Lung (tissue), 16 donors: Measurements from ENCODE around the gene KIAA0408. TPM values are rescaled to one million over a fixed set of nuclear protein-coding genes. Genes with fewer than 3 reads are reported as not detected.
A peak's percentile ranks its signal among the peaks of the same experiment; 100 is the strongest.

ENCODE experiments used
- ATAC-seq: fragments of 200-7000 bp; cut with Tn5 transposase; one replicate; pipeline ENCODE4 v1.9.1; 2020; ENCODE audit warnings: moderate number of reproducible peaks; ENCODE audit not compliant: insufficient read depth, low FRiP score
- DNase-seq, 3 donors: peaks; one replicate each; pipeline ENCODE4 v3.0.0-alpha.2; 2013 to 2017
- H3K27ac ChIP-seq, 2 donors: one replicate each; pipeline ENCODE4 v1.5.1; 2013; ENCODE audit warnings: mild to moderate bottlenecking in 2 of 2, moderate library complexity in 2 of 2, control low read depth in 1 of 2, inconsistent platforms in 1 of 2, low read depth in 1 of 2, low read length in 1 of 2
- H3K27me3 ChIP-seq, 3 donors: one replicate each; pipeline ENCODE4 v1.5.1; 2013; ENCODE audit warnings: low read length in 2 of 3; ENCODE audit not compliant: control insufficient read depth in 3 of 3, insufficient read depth in 3 of 3
- H3K36me3 ChIP-seq, 4 donors: one replicate each; pipeline ENCODE4 v1.5.1; 2013; ENCODE audit warnings: low read length in 4 of 4, mild to moderate bottlenecking in 1 of 4, moderate library complexity in 1 of 4; ENCODE audit not compliant: control insufficient read depth in 4 of 4, insufficient read depth in 4 of 4
- H3K4me1 ChIP-seq, 5 donors: one replicate each; pipeline ENCODE4 v1.5.1; 2013; ENCODE audit warnings: low read length in 5 of 5, mild to moderate bottlenecking in 2 of 5, moderate library complexity in 1 of 5; ENCODE audit not compliant: control insufficient read depth in 5 of 5, insufficient read depth in 5 of 5
- H3K4me3 ChIP-seq: one replicate; pipeline ENCODE4 v1.5.1; 2013; ENCODE audit warnings: mild to moderate bottlenecking, control low read depth, moderate library complexity
- H3K9ac ChIP-seq, 2 donors: one replicate each; pipeline ENCODE4 v1.5.1; 2013; ENCODE audit warnings: low read length in 2 of 2, control low read depth in 1 of 2; ENCODE audit not compliant: insufficient read depth in 1 of 2
- H3K9me3 ChIP-seq, 4 donors: one replicate each; pipeline ENCODE4 v1.5.1; 2013; ENCODE audit warnings: low read length in 3 of 4, mild to moderate bottlenecking in 1 of 4, moderate library complexity in 1 of 4; ENCODE audit not compliant: control insufficient read depth in 4 of 4, insufficient read depth in 3 of 4
- WGBS, 2 donors: extraction: QIAGEN DNeasy Blood & Tissue Kit; methylation state at CpG; one replicate each; pipeline ENCODE4 v1.1.7; 2013; 5-methylcytosine and 5-hydroxymethylcytosine counted together
- long read RNA-seq, 5 donors: transcript quantifications; one replicate each; lab custom pipeline, GENCODE V29; 2026
- polyA plus RNA-seq, 2 donors: library from polyadenylated mRNA; stranded (reverse); fragments of 200-250 nt; gene quantifications; one replicate each; pipeline ENCODE4 v1.2.1, GENCODE V29; 2013
- total RNA-seq, 2 donors: library from RNA; depleted of rRNA in 1 of 2; stranded (reverse); fragments of >200 nt in 1 of 2; gene quantifications; one replicate each; pipeline ENCODE4 v1.2.1, GENCODE V29; 2014 to 2021
- TF ChIP-seq, protein P1 (sequence below): IDR thresholded peaks from 2 replicates; pipeline ENCODE4 v1.5.1; 2012; ENCODE audit warnings: mild to moderate bottlenecking; ENCODE audit errors: control extremely low read depth, extremely low read depth
- donor health status: control.
- donor health status: control.
- donor health status: Bipolar disorder and iron deficiency.
- donor health status: healthy.
- donor health status: DM: yes; HTN: yes; CAD: no.

Gene KIAA0408
- total RNA-seq, result 10 to 100 TPM; 28.7 to 73.0 TPM
- polyA plus RNA-seq, result 10 to 100 TPM in 1 of 2 donors, 1 to 10 TPM in 1; 2.9 to 13.0 TPM
- long read RNA-seq, donor 1, partial matches to known transcripts, result 0 of 4 reads
- long read RNA-seq, donor 1, other reads (novel, unspliced or antisense), result 0 of 4 reads
- long read RNA-seq, donor 2, result 0 reads
- long read RNA-seq, donor 3, partial matches to known transcripts, result 0 of 1 reads
- long read RNA-seq, donor 3, other reads (novel, unspliced or antisense), result 0 of 1 reads
- long read RNA-seq, donor 4, result 0 reads
- long read RNA-seq, donor 5, transcript KIAA0408-204 (6 exons, 3,284 nt), result major isoform, 5 of 7 reads
- long read RNA-seq, donor 5, partial matches to known transcripts, result 0 of 7 reads
- long read RNA-seq, donor 5, other reads (novel, unspliced or antisense), result 0 of 7 reads

DNA sequence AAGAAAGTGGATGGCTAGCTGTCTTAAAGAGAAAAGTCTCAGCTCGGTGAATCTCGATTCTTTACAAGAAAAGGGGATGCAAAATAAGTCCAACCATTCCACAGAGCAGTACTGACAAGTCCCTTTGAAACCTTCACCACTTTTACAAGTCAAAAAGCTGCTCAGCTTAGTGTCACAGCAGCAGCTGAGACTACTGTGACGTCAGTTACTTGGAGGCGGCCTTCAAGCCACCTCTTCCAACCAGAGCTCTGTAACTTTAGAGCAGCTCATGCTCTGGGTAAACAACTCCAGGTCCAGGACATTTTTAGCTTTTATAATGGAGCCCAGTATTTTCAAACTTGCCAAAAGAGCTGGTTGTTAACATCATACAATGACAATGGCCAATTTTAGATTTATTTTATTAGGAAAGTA, at the start of gene KIAA0408:
Gene KIAA0408 (minus strand): TSS at position 159 of the 411 bp plus-strand sequence. CDS start 5,408 bp downstream, outside the sequence.
- Histone ChIP-seq H3K9me3 (no peaks in the 10 kb centered on the region), H3K4me1 (peaks cover 0 to 65% (median 4%) of the 10 kb centered on the region in 5 donors), H3K27me3 (no peaks in the 10 kb centered on the region), H3K9ac (peak within 1 kb of the TSS in 1 of 2 donors; percentile 99), H3K27ac (peak within 1 kb of the TSS in 1 of 2 donors; percentile 73), H3K36me3 (no peaks in the 10 kb centered on the region), H3K4me3 (peak within 1 kb of the TSS; percentile 42)
- peak; percentile 89 to 98 (median 95) for DNase-seq
- ATAC-seq, result peak; percentile 70
- TF ChIP-seq, protein P1, sequence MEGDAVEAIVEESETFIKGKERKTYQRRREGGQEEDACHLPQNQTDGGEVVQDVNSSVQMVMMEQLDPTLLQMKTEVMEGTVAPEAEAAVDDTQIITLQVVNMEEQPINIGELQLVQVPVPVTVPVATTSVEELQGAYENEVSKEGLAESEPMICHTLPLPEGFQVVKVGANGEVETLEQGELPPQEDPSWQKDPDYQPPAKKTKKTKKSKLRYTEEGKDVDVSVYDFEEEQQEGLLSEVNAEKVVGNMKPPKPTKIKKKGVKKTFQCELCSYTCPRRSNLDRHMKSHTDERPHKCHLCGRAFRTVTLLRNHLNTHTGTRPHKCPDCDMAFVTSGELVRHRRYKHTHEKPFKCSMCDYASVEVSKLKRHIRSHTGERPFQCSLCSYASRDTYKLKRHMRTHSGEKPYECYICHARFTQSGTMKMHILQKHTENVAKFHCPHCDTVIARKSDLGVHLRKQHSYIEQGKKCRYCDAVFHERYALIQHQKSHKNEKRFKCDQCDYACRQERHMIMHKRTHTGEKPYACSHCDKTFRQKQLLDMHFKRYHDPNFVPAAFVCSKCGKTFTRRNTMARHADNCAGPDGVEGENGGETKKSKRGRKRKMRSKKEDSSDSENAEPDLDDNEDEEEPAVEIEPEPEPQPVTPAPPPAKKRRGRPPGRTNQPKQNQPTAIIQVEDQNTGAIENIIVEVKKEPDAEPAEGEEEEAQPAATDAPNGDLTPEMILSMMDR, result no peak
- 37 to 63% methylated on average over 4 of the region's 4 CpGs for WGBS, 2 donors

DNA sequence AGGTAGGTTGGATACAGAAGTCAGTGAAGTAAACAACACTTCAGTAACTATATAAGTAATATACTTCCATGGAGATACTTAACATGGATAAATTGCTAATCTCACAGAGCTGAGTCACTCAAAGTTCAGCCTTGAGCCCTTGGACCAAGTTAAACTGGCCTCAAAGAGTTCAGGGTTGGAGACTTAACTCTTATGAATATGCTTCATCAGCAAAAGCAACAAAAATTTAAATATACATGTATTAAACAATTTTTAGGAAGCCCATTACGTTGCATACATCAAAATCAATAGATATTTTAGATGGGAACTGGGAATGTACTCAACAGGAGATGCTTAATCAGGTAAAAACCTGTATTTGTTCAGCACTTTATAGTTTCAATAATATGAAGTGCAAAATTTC, 47.7 kb upstream of the KIAA0408 start:
- no peaks in the 10 kb centered on the region for H3K9me3 ChIP-seq
- H3K4me3 ChIP-seq, result no peak overlapping the region
- TF ChIP-seq, protein P1, result no peak
- DNase-seq, result no peak
- no peak overlapping the region for H3K9ac ChIP-seq
- H3K27ac ChIP-seq, result no peak overlapping the region
- H3K36me3 ChIP-seq, result peaks cover 0 to 3% (median 1%) of the 10 kb centered on the region in 4 donors
- H3K27me3 ChIP-seq, result no peaks in the 10 kb centered on the region
- 74 to 91% methylated on average over 1 of the region's 1 CpG for WGBS, 2 donors
- no peaks in the 10 kb centered on the region for H3K4me1 ChIP-seq
- no peak for ATAC-seq

DNA sequence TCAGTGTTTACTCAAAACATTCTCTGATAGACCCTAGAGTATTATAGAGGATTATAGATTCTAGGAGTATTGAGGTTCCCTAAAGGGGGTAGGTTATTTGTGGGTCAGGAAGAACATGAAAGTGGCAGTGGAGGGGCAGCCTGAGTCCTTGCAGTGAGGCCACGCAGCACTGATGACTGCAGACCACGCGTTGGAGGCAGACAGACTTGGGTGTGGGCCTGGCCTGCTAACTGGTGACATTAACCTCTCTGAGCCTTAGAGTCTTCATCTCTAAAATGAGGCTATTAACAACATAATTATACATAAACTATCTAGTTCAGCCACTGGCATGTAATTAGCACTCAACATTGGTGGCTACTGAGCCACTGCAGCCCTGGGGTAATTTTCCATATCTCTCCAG, 43.8 kb upstream of the KIAA0408 start:
- DNase-seq, result no peak
- no peak for ATAC-seq
- Histone ChIP-seq H3K9me3 (no peaks in the 10 kb centered on the region), H3K4me1 (no peaks in the 10 kb centered on the region), H3K36me3 (no peaks in the 10 kb centered on the region), H3K27ac (no peak overlapping the region), H3K27me3 (no peaks in the 10 kb centered on the region), H3K9ac (no peak overlapping the region), H3K4me3 (no peak overlapping the region)
- TF ChIP-seq, protein P1, result no peak
- WGBS, 2 donors, result 91 to 94% methylated on average over 3 of the region's 3 CpGs
